HG02840 (cell line): ENCODE measurements around the gene GALC.
A peak's percentile ranks its signal among the peaks of the same experiment; 100 is the strongest.
"Not testable (repeated sequence)": the region's sequence is repeated elsewhere in the genome, so short reads cannot be mapped to it uniquely, and the experiment has no call there.

Source experiments
- ATAC-seq: cut with Tn5 transposase; IDR thresholded peaks from one replicate; pipeline ENCODE4 v1.9.1; 2021; ENCODE audit warnings: mild to moderate bottlenecking, moderate library complexity, moderate number of reproducible peaks; ENCODE audit not compliant: unreplicated experiment, low FRiP score

GALC gene

GRCh38 chr14:87992718-87993628, at the start of gene GALC:
GALC (minus strand) TSS chr14:87993182; CDS start chr14:87993164, 18 bp downstream.
- peak; percentile 91 for ATAC-seq

DNA sequence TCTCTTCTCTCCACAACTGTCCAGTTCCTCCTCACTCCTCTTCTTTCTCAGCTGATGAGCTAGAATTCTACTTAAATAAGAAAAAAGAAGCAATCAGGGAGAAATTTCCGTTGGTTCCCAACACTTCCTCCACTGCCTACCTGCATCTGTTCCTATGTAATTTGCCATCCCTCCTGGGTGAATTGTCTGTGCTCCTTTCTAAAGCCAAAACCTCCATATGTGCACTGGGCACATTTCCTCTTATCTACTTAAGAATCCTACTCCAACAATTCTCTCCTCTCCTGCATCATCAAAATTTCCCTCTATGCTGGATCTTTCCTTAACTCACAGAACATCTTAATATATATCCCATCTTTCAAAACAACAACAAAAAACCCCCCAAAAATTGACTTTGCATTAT, 47.2 kb upstream of the GALC start:
- no peak for ATAC-seq

- ATAC-seq = no peak
These were observed 46.2 kb upstream of the GALC start for GRCh38 chr14:88039197-88039596.

GRCh38 chr14:88037325-88037724, 44.3 kb upstream of the GALC start:
- ATAC-seq = no peak

GRCh38 chr14:88036422-88036821, 43.4 kb upstream of the GALC start:
- ATAC-seq = no peak

DNA sequence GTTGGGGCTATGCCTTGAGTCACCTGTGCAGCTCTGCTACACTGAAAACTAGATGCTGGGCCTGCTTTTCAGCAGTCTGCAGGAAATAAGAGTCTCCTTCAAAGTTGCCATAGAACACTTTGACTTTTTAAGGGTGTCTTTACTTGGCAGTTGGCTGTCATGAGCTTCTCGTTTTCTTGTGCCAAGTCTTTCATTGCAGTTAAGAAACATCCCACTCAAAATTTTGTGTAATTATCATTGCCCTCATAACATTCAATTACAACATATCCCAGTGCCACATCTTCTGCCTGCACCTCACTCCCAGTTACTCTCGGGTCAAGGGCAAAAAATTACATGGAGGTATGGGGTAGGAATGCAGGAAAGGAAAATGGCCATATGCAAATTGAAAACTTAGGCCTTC, 41.1 kb upstream of the GALC start:
- no peak for ATAC-seq

- ATAC-seq = no peak
These were observed 39.4 kb upstream of the GALC start for GRCh38 chr14:88032373-88032772.

GRCh38 chr14:88030892-88031291, 37.9 kb upstream of the GALC start:
- no peak for ATAC-seq

DNA sequence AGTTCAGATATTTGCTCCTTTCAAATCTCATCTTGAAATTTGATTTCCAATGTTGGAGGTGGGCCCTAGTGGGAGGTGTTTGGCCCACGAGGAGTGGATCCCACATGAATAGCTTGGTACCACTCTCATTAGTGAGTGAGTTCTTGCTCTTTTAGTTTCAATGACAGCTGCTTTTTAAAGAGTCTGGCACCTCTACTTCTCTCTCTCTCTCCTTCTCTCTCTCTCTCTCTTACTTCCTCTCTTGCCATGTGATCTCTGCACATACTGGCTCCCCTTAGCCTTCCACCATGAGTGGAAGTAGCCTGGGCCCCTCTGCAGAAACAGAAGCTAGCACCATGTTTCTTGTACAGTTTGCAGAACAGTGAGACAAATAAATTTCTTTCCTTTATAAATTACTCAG, 37.1 kb upstream of the GALC start:
- no peak for ATAC-seq

DNA sequence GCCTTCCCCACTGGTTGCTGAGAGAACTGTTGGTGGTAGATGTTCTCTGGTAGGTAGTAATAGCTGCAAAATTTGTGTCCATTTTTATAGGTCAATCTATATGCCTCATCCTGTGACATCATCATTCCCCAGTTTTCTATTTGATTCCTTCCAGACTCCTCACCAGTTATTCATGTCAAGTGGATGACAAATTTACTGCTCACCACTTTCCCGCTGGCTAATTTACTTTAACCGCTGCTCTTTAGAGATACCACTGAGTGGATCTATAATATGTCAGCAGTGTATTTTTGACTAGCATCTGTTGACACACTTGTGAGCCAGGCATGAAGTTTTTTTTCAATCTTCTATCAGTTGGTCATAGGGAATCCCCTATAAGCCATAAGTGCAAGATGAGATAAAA, 36.5 kb upstream of the GALC start:
- no peak for ATAC-seq

GRCh38 chr14:88026890-88027289, 33.9 kb upstream of the GALC start:
- peak; percentile 58 for ATAC-seq

- ATAC-seq = no peak
These were observed 32.3 kb upstream of the GALC start for GRCh38 chr14:88025313-88025712.

DNA sequence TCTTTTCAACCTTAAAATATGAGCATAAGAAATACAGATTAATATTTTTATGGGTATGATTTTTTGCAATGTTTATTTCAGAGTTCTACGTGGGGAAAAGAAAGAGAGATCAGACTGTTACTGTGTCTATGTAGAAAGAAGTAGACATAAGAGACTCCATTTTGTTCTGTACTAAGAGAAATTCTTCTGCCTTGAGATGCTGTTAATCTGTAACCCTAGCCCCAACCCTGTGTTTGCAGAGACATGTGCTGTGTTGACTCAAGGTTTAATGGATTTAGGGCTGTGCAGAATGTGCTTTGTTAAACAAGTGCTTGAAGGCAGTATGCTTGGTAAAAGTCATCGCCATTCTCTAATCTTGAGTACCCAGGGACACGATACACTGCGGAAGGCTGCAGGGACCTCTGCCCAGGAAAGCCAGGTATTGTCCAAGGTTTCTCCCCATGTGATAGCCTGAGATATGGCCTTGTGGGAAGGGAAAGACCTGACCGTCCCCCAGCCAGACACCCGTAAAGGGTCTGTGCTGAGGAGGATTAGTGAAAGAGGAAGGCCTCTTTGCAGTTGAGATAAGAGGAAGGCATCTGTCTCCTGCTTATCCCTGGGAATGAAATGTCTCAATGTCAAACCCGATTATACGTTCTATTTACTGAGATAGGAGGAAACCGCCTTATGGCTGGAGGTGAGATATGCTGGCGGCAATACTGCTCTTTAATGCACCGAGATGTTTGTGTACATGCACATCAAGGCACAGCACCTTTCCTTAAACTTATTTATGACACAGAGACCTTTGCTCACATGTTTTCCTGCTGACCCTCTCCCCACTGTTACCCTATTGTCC, 31.5 kb upstream of the GALC start:
- not testable (repeated sequence) for ATAC-seq

- ATAC-seq = no peak
These were observed 30.7 kb upstream of the GALC start for GRCh38 chr14:88023658-88024187.

DNA sequence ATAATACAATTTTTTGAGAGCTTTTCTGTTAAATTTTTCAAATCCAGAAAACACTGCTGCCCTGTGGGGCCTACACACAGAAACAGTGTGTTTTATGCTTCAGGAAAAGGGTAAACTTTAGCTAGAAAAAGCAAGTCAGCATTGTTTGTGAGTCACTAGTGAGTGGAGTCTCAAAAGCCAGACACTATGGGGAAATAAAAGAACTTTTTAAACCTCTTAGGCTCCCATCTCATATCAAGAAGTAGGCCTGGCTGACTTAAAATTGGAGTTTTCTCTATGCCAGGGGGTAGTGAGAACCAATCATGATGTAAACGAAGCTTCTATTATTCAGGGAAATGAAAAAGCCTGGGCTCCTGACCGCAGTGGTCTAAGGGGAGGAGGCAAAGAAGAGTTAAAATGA, 24.6 kb upstream of the GALC start:
- no peak for ATAC-seq

DNA sequence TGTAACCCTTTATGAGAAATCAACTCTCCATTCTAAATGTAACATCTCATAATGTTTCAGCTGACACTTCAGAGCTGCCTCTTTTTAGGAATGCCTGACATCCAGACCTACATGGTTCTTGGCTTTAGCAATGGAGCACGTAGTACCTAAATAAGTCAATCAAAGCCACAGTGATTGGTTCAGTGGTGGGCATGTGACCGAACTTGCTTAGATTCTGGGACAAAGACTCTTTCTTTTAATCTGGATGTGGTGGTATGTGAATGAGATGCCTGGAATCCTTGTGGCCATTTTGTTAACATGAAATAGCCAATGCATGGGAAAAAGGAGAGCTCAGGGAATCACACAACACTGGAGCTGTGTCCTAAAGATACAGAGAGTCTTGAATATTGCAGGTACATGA, 23.8 kb upstream of the GALC start:
- ATAC-seq = no peak

- ATAC-seq = peak; percentile 66
These were observed 20.9 kb upstream of the GALC start for GRCh38 chr14:88013750-88014349.

- ATAC-seq = no peak
These were observed 19.5 kb upstream of the GALC start for GRCh38 chr14:88012495-88012894.

DNA sequence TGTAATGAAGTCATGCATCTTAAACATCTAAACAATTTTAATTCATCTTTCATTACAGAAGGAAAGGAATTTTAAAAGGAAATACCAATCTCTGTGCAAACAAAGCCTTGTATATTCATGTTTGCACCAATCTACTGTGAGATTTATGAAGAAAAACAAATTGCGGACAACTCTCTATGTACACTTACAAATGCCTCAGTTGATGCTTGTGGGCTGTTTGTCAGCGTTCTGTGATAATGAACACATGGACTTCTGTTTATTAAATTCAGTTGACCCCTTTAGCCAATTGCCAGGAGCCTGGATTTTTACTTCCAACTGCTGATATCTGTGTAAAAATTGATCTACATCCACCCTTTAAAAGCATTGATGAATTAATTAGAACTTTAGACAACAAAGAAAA, 17.3 kb upstream of the GALC start:
- no peak for ATAC-seq

- ATAC-seq = no peak
These were observed 16.5 kb upstream of the GALC start for GRCh38 chr14:88009486-88009885.
